ENCODE results near the gene PRDM2.
"Not testable (repeated sequence)": the region's sequence is repeated elsewhere in the genome, so short reads cannot be mapped to it uniquely, and the experiment has no call there.

The PRDM2 gene

GRCh38 chr1:13682444-13682843 lies 17.5 kb upstream of the PRDM2 start:
- H3K4me3 ChIP-seq (ENCODE audit: low read depth, low read length): no peak overlapping the region
- TF ChIP-seq CTCF (IDR thresholded peaks at IDR 0.05; ENCODE audit: low read depth, low read length): no peak

- no peak for TF ChIP-seq CTCF (IDR thresholded peaks at IDR 0.05; ENCODE audit: low read depth, low read length)
- no peak overlapping the region for H3K4me3 ChIP-seq (ENCODE audit: low read depth, low read length)
Observed at GRCh38 chr1:13683206-13683605, 16.8 kb upstream of the PRDM2 start.

GRCh38 chr1:13687151-13687715 lies 12.8 kb upstream of the PRDM2 start:
- no peak overlapping the region for H3K4me3 ChIP-seq (ENCODE audit: low read depth, low read length)
- no peak for TF ChIP-seq CTCF (IDR thresholded peaks at IDR 0.05; ENCODE audit: low read depth, low read length)

- not testable (repeated sequence) for H3K4me3 ChIP-seq (ENCODE audit: low read depth, low read length)
Observed at GRCh38 chr1:13693094-13693493, 6.9 kb upstream of the PRDM2 start.

GRCh38 chr1:13694886-13695684 lies 4.9 kb upstream of the PRDM2 start:
- no peak overlapping the region for H3K4me3 ChIP-seq (ENCODE audit: low read depth, low read length)
- no peak for TF ChIP-seq CTCF (IDR thresholded peaks at IDR 0.05; ENCODE audit: low read depth, low read length)

- TF ChIP-seq CTCF (IDR thresholded peaks at IDR 0.05; ENCODE audit: low read depth, low read length): no peak
- H3K4me3 ChIP-seq (ENCODE audit: low read depth, low read length): no peak overlapping the region
Observed at GRCh38 chr1:13697738-13698137, 2.2 kb upstream of the PRDM2 start.

GRCh38 chr1:13699510-13699909 lies 478 bp upstream of the PRDM2 start:
- no peak for TF ChIP-seq CTCF (IDR thresholded peaks at IDR 0.05; ENCODE audit: low read depth, low read length)
- peak overlapping the region; percentile 71 for H3K4me3 ChIP-seq (ENCODE audit: low read depth, low read length)

Data from WI38 (cell line).